HCEC 1CT (cell line): Measurements from ENCODE around the gene RBP3.
"Not testable (repeated sequence)": the region's sequence is repeated elsewhere in the genome, so short reads cannot be mapped to it uniquely, and the experiment has no call there.

Experiments used
- DNase-seq: peaks from one replicate; pipeline ENCODE4 v3.0.0-alpha.2; 2017

RBP3 gene

DNA sequence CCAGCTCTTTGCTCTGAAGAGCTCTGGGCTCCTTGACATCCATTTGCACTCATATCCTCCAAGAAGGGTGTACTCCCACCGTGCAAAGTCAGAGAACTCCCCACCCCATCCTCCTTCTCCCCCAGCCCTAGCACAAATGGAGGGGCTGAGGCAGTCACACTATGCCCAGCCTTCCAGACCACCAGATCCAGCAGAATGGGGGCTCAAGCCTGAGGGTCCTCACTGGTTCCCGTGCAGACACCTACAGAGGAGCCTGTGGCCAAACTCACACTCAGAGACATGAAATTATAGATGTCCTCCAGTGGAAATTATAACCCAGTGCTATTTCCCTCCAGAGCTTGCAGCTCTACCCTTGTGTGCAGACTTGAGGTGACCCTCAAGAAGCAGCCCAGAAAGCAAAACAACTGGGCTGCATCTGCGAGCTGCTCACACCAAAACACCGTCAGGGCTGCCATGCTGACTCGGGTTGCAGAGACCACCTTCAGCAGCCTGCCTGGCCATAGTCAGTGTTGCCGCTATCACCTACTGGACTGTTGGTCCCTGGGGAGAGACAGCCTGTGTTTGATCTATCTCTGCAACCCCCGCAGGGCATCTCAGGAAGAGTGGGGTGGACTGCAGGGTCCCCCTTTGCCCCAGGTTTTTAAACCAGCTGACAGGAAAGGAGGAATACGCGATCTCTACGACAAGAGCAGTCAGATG, 28.5 kb downstream of the RBP3 start:
- DNase-seq = no peak

DNA sequence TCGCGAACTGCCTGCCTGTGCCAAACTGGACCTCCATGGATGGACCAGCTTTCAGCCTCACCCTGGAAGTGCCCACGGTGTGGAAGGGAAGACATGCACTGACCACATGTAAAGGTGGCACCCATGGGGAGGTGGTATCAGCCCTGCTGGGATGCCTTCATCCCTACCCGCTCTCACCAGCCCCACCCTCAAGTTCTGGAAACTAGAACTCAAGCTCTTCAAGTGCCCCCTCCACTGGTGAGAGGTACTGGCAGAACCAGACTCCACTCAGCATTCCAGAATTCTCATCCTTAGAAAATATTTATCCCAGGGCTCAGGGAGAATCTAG, 30.0 kb downstream of the RBP3 start:
- no peak for DNase-seq

DNA sequence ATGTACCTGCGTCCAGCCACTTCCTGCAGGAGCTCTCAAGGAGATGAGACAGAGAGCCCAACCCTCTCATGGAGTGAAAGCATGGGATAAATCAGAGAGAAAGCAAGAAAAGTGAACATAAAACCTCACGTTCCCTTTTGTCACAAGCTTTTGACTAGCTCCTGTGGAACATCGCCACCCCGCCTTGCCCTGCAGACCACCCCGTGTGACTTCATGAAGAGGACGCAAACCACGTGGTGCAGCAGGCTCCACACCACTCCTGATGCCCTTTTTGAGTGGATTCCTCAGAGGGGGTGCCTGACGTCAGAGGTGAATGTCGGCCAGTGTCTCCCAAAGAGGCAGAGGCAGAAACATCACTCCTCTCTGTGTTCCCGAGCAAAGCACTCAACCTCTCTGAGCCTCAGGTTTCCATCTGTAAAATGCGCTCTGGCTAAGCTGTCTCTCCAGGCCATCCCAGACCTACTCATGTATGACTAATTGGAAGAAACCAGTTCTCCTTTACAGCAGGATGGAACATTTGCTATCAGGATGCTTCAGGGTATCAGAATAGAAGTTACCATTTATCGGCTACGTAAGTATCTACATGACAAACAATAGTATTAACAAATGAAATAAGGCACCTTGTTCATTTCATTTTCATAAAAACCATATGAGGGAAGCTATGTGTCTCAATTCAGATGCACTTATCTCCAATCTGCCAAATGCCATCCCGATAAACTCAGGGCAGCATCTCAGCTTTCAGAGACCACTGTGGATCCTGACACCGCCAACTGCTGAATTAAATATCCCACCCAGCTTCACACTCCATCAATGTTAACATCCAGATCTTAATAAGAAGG, 30.7 kb downstream of the RBP3 start:
- no peak for DNase-seq

GRCh38 chr10:47379445-47379785, 31.3 kb downstream of the RBP3 start:
- no peak for DNase-seq

- DNase-seq = no peak
Observed at GRCh38 chr10:47379901-47380300, 31.7 kb downstream of the RBP3 start.

DNA sequence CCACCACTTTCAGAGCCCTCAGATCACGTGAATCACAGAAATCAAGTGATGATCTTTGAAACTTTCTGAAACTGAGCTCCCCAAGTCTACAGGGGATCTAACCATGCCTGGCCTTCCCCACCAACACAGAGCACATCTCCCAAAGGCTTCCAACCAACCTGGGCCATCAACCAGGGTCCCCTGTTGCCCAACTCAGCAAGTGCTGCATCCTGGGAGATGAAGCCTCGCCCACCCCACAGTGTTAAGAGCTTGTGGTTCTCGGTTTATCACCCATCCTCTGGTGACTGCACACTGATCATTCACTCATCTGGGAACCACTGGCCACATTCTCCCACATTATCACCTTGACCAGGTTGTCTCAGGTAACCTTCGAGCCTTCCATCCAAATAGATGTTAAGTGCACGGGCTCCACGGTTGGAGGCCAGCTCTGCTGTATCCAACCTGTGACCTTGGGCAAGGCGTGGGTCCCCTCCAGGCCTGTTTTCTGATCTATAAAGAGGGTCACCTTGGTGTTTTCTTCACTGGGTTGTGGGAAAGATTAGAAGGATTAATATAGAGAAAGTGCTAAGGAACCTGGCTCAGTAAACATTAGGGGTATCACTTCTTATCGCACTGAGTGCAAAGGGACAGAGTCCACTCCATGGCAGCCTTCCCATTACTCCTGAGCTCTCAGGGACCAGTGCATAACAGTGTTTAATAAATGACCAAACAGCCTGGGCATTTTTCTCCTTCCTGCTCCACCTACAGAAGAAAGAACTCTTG, 32.4 kb downstream of the RBP3 start:
- DNase-seq = no peak

DNA sequence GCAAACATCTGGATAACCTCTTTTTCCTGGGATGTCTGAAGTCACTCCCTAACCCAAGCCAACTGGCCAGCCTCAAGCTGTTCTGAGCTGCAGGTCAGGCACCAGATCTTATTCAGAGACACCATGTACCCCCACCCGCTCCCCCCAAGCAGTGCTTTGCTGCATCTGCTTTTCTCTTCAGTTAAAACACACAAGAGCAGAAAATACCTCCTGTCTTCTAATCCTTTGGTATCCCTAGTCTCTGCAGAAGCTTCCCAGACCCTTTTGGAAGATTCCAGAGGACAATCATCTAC, 32.9 kb downstream of the RBP3 start:
- no peak for DNase-seq

DNA sequence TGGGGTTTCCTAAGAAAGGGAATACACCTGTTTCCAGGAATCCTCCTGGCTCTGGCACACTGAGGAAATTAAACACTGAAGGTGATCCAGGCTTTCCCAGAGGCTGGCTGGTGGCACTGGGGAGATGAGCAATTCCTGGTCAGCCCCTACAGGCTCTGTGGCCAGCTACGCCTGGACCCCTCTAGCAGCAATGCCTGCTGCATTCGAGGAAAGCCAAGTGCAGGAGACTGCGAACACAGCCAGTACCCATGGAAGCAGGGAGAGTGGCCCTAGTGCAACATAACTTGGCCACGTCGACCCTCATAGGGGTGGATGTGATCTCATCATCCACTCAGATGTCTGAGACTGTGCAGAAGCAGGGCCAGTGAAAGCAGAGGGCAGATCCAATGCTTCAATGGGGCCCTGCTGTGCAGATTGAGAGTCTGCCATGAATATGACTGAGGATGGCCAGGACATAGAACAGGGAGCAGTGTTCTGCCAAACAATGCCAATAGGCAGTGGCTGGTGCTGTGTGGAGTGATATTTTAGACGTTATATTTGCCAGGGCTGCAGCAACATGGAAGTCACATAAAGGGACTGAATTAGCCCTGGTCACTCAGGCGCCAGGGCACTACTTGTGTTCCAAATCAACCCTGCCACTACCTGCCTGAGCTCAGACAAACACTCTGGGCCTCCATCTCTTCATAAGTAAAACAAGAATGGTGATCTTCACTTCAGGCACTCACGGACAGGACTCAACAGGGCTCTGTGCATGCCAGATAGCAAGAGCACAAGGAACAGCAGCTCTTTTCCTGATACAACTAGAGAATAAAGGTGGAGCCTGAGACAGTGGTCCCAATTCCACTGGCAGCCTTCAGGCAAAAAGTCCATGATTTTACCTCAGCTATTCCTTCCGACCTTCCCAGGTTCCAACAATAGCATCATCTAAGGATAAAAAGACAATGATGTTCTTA, 33.5 kb downstream of the RBP3 start:
- no peak for DNase-seq

DNA sequence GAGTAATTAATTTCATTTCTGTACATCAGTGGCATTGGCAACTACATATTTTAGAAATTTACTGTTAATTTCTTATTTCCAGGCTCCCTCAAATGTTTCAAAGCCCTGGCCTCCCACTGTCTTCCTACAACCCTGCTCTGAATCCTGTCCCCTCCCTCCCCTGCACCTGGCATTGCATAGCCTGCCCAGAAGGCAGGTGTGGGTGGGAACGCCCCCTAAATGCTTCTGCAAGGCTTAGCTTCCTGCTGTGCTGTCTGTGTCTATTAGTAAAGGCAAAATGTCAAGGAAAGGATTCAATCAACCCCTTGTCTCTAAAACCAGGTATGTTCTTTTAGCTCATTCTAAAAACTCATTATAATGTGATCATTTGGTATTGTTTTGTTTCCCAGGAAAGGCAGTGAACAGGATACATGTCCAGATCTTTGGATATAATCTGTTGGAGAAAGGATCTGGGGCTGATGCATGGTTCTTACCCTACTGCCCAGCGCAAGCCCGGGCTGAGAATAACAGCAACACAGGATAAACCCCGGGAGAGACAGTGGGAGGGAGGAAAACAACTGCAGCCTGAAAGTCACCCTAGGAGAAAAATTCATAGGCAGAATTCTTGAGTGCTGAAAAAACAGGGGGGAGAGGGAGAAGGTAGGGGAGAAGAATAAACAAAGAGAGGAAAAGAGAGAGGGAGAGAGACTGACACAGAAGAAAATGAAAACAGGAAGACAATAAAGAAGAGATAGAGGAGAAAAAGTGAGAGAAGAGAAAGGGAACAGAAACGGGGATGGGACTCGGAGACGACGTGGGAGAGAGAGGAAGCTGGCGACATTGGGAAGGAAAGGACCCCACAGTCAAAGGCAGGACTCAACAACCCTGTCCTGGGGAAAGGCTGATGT, 35.3 kb downstream of the RBP3 start:
- DNase-seq = no peak

DNA sequence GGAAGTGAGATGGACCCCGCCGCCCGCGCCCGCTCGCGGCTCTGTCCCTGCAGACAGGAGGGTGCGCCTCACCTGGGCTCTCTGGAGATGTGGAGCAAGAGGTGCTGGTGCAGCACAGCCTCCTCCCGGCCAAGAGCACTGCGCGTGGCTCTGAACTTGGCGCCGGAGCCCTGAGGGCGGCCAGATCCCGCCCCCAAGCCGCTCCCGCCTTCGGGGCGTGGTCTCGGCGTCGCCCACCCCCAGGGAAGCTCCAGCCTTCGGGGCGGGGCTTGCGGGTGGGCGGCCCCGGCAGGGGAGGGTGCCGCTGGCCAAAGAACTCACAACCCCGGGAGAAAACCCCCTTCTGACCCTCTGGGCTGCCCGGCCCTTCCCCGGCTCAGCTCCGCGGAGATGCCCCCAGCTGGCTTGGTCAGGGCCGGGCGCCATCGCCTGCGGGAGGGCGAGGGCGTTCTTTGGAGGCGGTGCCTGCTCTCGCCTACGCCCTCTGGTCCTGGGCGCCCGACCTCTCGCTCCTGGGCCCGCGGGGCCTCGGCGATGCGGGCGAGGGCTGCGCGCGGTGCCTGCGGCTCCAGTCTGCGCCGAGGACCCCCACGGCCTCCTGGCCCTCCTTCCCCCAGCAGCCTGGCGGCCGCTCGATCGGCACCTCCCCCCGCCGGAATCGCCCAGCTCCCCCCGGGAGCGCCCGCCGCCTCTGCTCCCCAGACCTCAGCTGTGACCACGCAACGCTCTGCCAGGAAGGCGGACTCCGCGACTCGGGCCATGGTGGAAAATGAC, 36.2 kb downstream of the RBP3 start, which contains the start of gene ZNF488:
Gene ZNF488 (minus strand): TSS at position 146 of the 774 bp plus-strand sequence. CDS start 15,464 bp downstream, outside the sequence.
- peak; percentile 54 for DNase-seq

GRCh38 chr10:47386104-47386503, 37.9 kb downstream of the RBP3 start:
- DNase-seq = not testable (repeated sequence)

DNA sequence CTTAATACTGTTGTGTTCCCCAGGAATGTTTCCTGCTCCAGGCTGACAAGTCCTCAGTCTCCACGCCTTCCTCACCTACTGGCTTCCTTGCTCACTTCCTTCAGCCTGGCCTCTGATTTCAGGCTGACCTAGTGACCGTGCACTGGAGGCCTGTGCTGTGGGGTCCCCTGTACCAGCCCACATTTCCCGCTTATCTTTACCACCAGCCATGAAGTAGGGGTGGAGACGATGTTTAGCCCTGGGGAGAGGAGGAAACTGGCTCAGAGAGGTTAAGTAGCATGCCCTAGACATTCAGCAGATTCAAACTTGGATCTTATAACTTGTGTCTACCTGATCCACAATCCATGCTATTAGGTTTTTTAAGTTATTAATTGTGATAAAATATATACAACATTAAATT, 40.7 kb downstream of the RBP3 start:
- DNase-seq = no peak

DNA sequence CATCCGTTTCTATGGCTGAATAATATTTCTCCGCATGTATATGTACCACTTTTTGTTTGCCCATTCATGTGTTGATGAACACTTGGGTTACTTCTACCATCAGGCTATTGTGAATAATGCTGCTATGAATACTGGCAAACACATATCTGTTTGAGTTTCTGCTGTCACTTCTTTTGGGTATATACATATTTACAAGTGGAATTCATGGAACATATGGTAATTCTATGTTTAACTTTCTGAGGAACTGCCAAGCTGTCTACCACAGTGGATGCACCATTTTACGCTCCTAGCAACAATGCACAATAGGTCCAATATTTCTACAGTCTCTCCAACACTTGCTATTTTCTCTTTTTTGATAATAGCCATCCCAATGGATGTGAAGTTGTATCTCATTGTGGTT, 41.5 kb downstream of the RBP3 start:
- no peak for DNase-seq

GRCh38 chr10:47396311-47396717, 48.2 kb downstream of the RBP3 start:
- no peak for DNase-seq

DNA sequence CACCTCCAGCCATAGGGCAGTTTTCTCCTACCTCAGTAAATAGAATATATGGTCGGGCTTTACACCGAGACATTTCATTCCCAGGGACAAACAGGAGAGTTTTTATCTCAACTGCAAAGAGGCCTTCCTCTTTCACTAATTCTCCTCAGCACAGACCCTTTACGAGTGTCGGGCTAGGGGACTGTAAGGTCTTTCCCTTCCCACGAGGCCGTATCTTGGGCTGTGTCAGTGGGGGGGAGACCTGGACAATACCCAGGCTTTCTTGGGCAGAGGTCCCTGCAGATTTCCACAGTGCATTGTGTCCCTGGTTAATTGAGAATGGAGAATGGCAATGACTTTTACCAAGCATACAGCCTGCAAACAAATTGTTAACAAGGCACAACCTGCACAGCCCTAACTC, 49.1 kb downstream of the RBP3 start:
- DNase-seq = no peak

DNA sequence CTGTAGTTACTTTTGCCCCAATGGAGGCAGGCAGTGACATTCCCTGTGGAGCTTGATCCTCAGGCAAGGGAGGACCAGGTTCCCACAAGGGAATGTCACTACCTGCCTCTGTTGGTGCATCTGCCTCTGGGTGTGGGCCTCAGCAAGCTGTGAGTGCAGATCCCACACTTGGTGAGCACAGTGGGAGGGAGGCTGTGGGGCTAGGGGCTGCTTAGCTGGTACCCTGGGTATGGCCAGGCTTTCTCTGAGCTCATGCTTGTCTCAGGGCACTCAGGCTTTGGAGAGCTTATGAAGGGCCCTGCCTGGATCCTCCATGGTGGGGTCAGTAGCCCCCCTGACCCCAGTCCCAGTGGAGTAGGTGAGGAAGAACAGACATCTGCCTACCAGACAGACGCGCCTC, 52.1 kb downstream of the RBP3 start:
- DNase-seq = no peak

GRCh38 chr10:47400786-47401185, 52.6 kb downstream of the RBP3 start:
- no peak for DNase-seq

DNA sequence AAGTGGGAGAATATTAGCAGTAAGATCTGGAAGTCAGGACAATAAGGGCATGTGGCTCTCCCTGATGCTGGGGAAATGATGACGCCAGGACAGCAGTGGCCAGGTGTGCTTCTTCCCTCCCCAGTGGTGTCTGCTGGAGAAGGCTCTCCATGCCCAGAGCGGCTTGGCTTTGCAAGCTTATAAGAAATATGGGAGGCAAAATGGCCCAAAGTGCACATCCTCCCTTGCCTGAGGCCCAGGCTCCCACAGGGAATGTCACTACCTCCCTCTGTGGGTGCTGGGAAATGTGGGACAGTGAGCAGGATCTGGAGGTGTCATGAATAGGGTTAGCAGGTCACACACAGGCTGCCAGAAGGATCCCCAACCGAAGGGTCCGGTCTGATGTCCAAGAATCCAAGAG, 53.0 kb downstream of the RBP3 start:
- no peak for DNase-seq

GRCh38 chr10:47401874-47402640, 53.9 kb downstream of the RBP3 start:
- DNase-seq = no peak

DNA sequence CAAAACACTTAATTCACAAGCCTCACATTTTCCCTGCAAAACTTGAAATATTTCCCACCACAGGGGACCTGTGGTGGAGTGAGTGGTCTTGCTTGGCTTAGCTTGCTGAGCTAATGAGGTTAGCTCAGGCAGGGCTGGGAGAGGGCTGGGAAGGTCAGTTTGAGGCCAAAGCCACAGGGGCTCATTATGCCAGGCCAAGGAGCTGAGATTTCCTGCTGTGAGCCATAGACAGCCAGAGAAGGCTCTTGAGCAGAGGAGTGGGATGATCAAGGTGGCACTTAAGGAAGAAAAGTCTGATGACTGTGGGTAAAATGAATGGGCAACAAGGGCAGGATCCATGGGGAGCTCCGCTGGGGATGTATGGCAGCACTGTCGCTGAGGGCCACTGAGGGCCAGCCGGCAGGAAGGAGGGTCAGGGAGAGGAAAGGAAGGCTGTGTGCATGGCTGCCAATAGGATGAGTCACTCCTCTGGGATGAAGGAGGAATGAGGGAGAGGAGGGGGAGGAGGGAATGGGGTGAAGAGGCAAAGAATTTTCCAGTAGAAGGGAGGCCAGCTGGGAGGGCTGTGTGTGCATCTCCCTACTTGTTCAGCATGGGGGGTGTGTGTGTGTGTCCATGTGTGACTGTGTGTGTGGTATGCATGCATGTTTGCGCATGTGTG, 54.6 kb downstream of the RBP3 start:
- DNase-seq = peak; percentile 90
